HG03280 (cell line): Measurements from ENCODE around the gene TAB3.

Experiments
- ATAC-seq: cut with Tn5 transposase; IDR thresholded peaks from one replicate; pipeline ENCODE4 v1.9.1; 2021; ENCODE audit warnings: mild to moderate bottlenecking, moderate library complexity; ENCODE audit not compliant: unreplicated experiment

TAB3 gene

GRCh38 chrX:30889147-30890140, at the start of gene TAB3:
TAB3 (minus strand) TSS chrX:30889254; CDS start chrX:30859588, 29,666 bp downstream.
- peak; percentile 92 for ATAC-seq

DNA sequence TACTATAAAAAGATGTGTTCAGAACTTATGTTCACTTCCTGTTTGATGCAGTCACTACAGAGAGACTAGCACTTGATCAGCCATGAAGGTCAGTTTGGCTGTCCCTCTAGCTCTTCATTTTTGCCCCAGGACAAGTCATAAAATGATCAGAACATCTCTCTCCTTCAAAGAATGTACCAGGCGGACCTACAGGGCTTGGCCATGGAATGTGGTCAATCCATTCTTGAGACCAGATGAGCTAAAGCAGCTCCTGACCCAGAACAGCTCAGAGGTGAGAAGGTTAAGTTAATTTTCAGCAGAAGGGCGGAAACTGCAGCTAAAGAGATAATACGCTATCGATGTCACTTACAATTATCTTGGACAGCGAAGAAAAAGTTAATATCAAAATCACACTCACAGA, 49.2 kb upstream of the TAB3 start:
- no peak for ATAC-seq

DNA sequence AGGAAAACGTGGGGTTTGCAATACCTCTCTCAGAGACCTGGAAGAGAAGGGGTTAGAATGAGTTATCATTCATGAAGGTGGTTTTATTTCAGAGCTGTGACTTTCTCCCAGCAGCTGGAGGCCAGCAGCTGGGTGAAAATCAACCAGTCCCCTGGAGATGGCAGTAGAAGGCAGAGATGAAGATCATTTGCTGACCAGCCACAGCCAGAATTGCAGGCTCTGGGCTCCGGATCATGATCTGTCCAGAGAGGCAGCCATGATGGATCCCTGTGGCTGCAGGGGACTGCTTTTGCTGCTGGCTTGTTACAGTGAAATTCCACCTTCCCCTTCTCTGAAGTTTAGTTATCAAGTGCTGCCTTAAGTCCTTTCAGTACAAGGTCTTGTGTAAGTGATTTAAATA, 46.9 kb upstream of the TAB3 start:
- no peak for ATAC-seq

GRCh38 chrX:30931920-30932319, 42.9 kb upstream of the TAB3 start:
- ATAC-seq, result no peak

- ATAC-seq, result no peak
Measured at GRCh38 chrX:30930679-30931078, 41.6 kb upstream of the TAB3 start.

DNA sequence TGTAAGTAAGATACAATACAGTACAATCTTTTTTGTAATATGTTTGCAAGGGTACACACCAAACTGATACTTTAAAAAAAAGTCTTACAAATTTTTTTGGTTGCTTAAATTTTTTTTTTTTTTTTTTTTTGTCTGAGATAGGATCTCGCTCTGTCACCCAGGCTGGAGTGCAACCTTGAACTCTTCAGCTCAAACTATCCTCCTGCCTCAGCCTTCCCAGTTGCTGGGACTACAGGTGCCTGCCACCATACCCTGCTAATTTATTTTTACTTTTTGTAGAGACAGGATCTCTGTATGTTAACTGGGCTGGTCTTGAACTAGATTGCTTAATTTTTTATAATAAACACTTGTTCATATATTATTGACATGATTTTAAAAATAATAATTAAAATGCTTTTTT, 41.1 kb upstream of the TAB3 start:
- no peak for ATAC-seq

GRCh38 chrX:30920271-30920670, 31.2 kb upstream of the TAB3 start:
- ATAC-seq, result no peak

- ATAC-seq, result no peak
Measured at GRCh38 chrX:30918480-30918879, 29.4 kb upstream of the TAB3 start.

GRCh38 chrX:30913492-30913891, 24.4 kb upstream of the TAB3 start:
- no peak for ATAC-seq

DNA sequence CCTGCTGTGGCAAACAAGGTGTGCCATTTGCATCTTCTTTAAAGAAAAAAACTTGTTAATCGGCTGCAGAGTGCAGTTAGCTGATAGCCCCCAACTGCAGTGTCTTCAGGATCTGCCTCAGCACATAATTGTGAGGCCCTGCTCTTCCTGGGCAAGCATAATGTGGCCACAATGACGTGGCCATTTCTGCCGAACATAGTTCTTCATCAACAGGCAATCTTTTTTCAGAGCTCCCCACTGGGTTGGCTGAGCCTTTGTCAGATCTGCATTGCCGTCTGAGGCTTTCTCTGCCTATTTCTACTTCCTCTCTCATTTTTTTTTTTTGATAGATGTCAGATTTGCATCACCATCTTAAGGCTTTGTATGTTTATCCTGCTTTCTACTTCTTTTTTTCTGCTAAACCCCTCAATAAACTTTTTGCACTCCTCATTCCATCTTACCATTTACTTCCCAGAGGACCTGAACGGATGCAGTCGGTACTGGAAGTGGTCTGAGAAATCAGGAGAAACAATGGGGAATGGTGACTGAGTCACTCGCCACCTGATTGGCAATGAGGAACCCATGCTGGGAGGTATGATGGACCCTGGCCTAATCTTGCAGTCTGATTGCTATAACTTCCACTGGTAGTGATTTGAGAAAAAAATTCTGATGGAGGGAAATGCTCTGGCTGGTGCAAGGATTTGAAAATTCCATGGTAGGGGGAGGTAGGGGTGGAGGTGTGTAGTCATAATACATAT, 21.2 kb upstream of the TAB3 start:
- no peak for ATAC-seq

GRCh38 chrX:30906726-30907125, 17.7 kb upstream of the TAB3 start:
- ATAC-seq, result no peak

GRCh38 chrX:30905321-30905720, 16.3 kb upstream of the TAB3 start:
- no peak for ATAC-seq

- no peak for ATAC-seq
Measured at GRCh38 chrX:30904632-30905031, 15.6 kb upstream of the TAB3 start.

DNA sequence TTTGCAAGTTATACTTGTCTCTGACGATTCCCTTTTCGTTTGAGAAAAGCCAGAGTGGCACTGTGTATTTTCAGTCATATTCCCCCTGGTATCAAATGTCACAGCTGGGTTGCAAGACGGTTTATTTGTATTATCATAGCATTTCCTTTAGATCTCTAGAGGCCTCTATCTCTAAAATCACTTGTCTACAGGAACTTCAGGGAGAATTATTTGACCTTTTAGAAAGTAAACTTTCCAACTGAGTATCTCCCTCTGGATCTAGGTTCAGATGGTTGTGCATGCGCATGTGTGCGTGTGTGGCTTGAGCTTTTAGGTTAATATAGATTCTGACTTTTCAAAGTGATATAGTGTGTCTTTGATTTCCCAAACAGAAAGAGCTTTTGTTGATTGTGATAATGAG, 15.1 kb upstream of the TAB3 start:
- no peak for ATAC-seq

DNA sequence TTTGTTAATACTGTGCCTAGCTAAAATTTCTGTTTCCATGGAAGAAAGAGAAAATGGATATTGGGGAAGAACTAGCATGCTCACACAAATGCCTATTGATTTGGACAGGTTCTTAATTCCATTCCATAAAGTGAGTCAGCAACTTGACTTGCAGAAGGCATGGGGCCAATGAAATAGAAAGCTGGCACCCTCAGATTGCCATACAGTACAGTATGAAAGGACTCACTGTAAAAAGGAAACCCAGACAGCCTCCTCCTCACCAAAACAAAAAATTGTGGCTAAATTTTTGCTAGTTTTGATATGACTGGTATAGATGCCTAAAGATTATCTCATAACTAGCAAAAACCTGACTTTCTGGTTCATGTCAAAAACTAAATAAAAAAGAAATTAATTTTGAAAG, 11.2 kb upstream of the TAB3 start:
- ATAC-seq, result no peak

DNA sequence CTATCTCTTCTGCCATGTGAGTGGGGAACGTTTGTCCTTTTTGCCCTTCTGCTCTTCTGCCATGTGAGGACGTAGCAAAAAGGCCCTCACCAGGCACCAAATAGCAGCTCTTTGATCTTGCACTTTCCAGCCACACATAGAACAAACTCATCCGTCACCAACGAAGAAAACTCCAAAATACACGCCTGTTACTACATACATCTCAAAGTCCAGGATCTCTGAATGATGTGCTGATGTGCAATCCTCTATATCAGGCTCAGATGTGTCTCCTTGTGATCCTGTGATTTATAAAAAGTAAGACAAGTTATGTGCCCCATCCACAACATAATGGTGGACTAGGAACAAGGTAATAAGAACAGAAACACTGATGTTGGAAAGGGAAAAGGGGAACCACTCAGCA, 9.8 kb upstream of the TAB3 start:
- no peak for ATAC-seq

DNA sequence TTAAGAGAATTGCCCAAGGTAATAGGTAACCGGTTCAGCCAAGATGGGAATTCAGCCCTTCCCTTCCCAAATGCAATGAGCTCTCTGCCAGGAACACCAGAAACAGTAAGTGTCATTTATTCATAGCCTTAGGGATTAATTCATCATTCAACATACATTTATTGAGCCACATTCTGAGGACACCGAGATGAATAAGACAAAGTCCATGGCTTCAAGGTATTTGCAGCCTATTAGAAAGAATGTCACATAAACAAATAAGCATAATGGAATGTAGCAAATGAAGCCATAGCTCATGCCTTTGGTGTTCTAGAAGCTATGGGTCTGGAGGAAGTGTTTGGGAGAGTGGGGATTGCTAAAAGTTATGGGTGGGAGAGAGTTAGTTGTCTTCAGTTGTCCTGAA, 6.3 kb upstream of the TAB3 start:
- no peak for ATAC-seq

- ATAC-seq, result no peak
Measured at GRCh38 chrX:30893206-30893605, 4.2 kb upstream of the TAB3 start.

DNA sequence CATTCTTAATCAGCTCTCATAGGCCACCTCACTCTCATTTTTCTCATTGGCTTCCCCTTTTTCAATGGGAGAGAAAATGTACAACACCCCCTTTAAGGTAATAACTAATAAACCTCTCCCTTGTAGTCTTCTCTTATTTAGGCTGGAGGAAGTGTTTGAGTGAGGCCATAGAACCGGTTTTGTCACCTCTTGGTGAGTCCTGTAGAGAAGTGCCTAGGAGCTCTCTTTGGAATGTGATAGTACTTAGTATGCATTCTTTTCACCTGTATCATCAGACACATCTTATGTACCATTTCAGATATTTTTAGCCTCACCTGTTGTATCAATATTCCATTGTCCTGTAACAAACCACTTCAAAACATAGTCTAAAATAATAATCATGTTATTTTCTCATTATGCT, 3.5 kb upstream of the TAB3 start:
- ATAC-seq, result no peak

DNA sequence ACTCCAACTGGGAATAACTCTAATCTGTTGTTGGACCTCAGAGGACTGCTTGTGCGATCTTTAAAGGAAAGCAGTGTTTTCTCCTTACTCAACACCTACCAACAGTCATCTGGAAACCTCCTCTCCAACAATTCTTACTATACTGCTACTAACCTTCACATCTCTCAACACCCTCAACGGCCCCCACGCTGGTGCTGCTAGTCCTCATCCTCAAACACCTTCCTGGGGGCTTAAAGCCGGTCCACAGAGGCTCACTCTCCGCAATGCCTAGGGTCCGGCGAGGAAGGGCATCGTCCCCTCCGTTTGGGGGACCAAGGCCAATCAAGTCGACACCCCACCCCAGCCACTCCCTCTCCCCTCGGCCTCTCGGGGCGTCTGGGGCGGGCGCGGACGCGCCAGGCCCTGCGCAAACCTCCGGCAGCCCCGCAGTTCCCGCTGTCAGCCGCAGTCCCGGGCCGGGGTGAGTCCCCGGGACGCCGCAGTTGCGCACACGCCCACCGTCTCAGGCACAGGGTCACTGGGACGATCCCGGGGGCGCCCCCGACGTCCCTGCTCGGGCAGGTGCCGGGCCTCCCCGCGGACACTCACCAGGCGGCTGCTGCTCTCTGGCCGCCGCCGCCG, 418 bp downstream of the TAB3 start:
- peak; percentile 30 for ATAC-seq

- ATAC-seq, result no peak
Measured at GRCh38 chrX:30887721-30888120, 1.3 kb downstream of the TAB3 start.

DNA sequence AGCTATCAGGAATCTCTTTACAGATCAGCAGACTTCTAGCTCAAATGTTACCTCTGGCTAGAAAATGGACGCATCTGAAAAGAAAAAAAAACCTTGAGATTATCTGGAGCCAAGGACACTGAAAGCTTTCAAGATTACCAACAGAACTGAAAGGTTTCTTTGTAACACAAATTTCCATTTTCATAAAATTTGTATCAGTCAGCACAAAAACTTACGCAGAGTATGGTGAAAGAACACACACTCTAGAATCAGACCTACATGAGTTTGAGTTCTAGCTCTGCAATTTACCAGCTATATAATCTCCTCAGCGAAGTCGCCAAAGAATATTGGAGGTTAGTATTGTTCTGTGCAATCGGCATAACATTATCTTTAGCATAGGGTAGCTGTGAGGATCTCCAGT, 1.8 kb downstream of the TAB3 start:
- ATAC-seq, result no peak
